Ovary (tissue), 3 donors: ENCODE data around the gene KCNJ8.

ENCODE experiments used
- EP300 ChIP-seq: sonication (generic); formaldehyde crosslinking; IDR thresholded peaks from one replicate; pipeline ENCODE4 v1.6.1; 2017; ENCODE audit warnings: antibody characterized with exemption
- POLR2A ChIP-seq: fragments of 450-650 bp; IDR thresholded peaks from one replicate; pipeline ENCODE4 v1.6.1; 2017; ENCODE audit warnings: antibody characterized with exemption, mild to moderate bottlenecking, moderate library complexity
- TF ChIP-seq, protein P1 (sequence below), 3 donors: fragments of 450-650 bp in 2 of 3; fragments of 200-600 bp in 1 of 3; IDR thresholded peaks; one replicate each; pipeline versions ENCODE4 v1.5.1 to v1.8.0; 2016 to 2022; ENCODE audit warnings: antibody characterized with exemption in 3 of 3, mild to moderate bottlenecking in 1 of 3
- donor health status: DM: no; HTN: no; CAD: no.

DNA sequence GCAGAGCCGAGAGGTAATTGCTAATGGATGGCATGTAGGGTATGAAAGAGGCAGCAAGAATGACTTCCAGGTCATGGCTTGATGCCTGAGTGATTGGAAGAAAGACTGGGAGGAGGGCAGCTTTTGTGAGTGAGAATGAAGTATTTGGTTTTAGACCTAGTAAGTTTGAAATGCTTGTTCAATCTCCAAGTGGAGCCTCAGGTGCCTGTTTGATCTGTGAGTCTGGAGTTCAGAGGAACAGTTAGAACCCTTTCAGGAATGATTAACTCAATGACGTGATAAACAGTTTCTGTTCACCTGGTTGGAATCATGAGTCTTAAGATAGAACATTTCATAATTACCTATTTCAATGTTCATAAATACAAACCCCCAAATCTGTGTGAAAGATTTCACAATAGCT is 10.4 kb downstream of the KCNJ8 start:
- TF ChIP-seq, protein P1, sequence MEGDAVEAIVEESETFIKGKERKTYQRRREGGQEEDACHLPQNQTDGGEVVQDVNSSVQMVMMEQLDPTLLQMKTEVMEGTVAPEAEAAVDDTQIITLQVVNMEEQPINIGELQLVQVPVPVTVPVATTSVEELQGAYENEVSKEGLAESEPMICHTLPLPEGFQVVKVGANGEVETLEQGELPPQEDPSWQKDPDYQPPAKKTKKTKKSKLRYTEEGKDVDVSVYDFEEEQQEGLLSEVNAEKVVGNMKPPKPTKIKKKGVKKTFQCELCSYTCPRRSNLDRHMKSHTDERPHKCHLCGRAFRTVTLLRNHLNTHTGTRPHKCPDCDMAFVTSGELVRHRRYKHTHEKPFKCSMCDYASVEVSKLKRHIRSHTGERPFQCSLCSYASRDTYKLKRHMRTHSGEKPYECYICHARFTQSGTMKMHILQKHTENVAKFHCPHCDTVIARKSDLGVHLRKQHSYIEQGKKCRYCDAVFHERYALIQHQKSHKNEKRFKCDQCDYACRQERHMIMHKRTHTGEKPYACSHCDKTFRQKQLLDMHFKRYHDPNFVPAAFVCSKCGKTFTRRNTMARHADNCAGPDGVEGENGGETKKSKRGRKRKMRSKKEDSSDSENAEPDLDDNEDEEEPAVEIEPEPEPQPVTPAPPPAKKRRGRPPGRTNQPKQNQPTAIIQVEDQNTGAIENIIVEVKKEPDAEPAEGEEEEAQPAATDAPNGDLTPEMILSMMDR (IDR thresholded peaks at IDR 0.05): no peak
- TF ChIP-seq POLR2A: no peak
- TF ChIP-seq EP300: no peak
